ENCODE results near the gene HNRNPH1. TPM values are rescaled to one million over a fixed set of nuclear protein-coding genes. Genes with fewer than 3 reads are reported as not detected.
"Not testable (repeated sequence)": the region's sequence is repeated elsewhere in the genome, so short reads cannot be mapped to it uniquely, and the experiment has no call there.

Gene HNRNPH1, protein sequence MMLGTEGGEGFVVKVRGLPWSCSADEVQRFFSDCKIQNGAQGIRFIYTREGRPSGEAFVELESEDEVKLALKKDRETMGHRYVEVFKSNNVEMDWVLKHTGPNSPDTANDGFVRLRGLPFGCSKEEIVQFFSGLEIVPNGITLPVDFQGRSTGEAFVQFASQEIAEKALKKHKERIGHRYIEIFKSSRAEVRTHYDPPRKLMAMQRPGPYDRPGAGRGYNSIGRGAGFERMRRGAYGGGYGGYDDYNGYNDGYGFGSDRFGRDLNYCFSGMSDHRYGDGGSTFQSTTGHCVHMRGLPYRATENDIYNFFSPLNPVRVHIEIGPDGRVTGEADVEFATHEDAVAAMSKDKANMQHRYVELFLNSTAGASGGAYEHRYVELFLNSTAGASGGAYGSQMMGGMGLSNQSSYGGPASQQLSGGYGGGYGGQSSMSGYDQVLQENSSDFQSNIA
- total RNA-seq (100 to 1,000 TPM; 480 to 560 TPM), polyA plus RNA-seq (ENCODE audit: insufficient read length in 2 of 2) (100 to 1,000 TPM; 633 to 772 TPM)
- long read RNA-seq, donor 1, full-length matches to known transcripts = 45 of 83 reads
- long read RNA-seq, donor 1, partial matches to known transcripts = 38 of 83 reads
- long read RNA-seq, donor 1, other reads (novel, unspliced or antisense) = 0 of 83 reads
- long read RNA-seq, donor 2, full-length matches to known transcripts = 10 of 18 reads
- long read RNA-seq, donor 2, partial matches to known transcripts = 8 of 18 reads
- long read RNA-seq, donor 2, other reads (novel, unspliced or antisense) = 0 of 18 reads
- long read RNA-seq, donor 3, full-length matches to known transcripts = 10 of 40 reads
- long read RNA-seq, donor 3, partial matches to known transcripts = 30 of 40 reads
- long read RNA-seq, donor 3, other reads (novel, unspliced or antisense) = 0 of 40 reads
- long read RNA-seq, donor 4, full-length matches to known transcripts = 82 of 219 reads
- long read RNA-seq, donor 4, partial matches to known transcripts = 137 of 219 reads
- long read RNA-seq, donor 4, other reads (novel, unspliced or antisense) = 0 of 219 reads

DNA sequence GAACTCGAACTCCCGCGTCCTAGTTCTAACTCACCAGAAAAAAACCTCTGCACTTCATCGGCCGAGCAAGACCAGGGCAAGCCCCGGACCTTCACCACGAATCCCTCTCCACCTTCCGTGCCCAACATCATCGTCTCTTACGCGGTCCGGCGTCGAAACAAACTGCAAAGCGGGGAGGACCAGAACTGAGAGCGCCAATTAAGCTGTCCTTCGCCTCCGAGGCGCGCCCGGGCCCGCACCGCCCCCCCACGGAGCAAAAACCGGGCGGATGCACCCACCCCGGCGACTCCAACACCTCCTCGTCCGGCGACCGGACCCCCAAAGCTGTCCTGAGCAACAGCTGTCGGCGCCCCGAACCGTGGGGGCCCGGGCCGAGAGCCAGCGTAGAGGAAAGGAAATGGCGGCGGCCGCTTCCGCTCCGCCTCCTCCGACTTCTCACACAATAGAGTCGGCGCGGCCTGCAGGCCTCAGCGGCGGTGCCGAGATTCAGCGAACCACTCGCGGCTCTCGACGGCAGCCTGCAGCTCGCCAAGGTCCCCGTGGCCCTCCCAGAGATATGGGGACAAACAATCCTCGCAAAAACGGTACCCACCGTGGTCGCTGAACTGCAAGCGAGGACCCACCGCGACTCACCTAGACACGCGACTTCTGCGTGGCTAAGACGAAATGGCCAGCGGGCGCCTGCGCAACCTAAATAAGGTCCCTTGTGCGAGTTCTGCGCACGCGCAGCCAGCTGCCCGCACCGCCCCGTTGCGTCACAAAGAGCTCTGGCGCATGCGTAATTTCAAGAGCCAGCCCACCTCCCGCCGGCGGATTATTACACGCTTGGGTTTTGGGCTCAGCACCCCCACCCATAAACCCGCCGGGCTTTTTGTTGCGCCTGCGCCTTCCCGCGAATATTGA lies at the start of gene HNRNPH1:
TSS of gene HNRNPH1 (minus strand) at position 669 of the 903 bp plus-strand sequence. CDS start at position 131, 538 bp downstream.
- H3K4me1 ChIP-seq (ENCODE audit: control insufficient read depth, insufficient read depth, low read length) = peaks cover 14% of the 10 kb centered on the region
- H3K27me3 ChIP-seq (ENCODE audit: control insufficient read depth, insufficient read depth, low read length) = no peaks in the 10 kb centered on the region
- H3K9me3 ChIP-seq (ENCODE audit: control insufficient read depth, insufficient read depth, low read length) = no peaks in the 10 kb centered on the region
- H3K27ac ChIP-seq (ENCODE audit: low read depth, low read length) = peak within 1 kb of the TSS; percentile 99
- WGBS (ENCODE audit: insufficient coverage) = under 1% methylated on average over 89 of the region's 92 CpGs
- peak within 1 kb of the TSS; percentile 99 for H3K4me3 ChIP-seq (ENCODE audit: low read depth, low read length)
- H3K36me3 ChIP-seq (ENCODE audit: control insufficient read depth, insufficient read depth, low read length) = peaks cover 9% of the 10 kb centered on the region
- peak; percentile 97 to 100 (median 98) for DNase-seq (ENCODE audit: low read depth in 4 of 6, low spot score in 6 of 6)

DNA sequence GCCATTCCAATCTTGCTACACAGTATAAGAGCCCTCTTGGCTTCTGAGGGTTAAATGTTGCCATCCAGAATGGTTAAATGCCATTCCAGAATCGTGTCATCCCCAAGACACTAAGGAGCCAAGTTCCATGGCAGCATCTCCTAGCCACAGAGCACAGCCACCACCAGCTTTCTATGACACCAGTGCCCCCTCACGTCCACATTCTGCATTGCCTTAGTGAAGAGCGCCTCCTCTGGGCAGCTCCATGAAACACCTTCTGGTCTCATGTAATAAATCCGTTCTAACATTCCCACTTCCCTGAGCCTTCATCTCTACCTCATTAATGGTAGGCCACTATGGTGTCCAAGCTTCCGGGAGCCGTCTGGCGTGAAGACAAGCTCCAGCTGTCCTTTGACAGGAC lies 44.9 kb upstream of the HNRNPH1 start:
- H3K27ac ChIP-seq (ENCODE audit: low read depth, low read length) = no peak overlapping the region
- H3K27me3 ChIP-seq (ENCODE audit: control insufficient read depth, insufficient read depth, low read length) = no peaks in the 10 kb centered on the region
- H3K4me1 ChIP-seq (ENCODE audit: control insufficient read depth, insufficient read depth, low read length) = no peaks in the 10 kb centered on the region
- no peaks in the 10 kb centered on the region for H3K9me3 ChIP-seq (ENCODE audit: control insufficient read depth, insufficient read depth, low read length)
- 28% methylated on average over 7 of the region's 7 CpGs for WGBS (ENCODE audit: insufficient coverage)
- DNase-seq (ENCODE audit: low read depth in 4 of 6, low spot score in 6 of 6) = peak in 2 of 6 donors; percentile 51 to 53
- H3K36me3 ChIP-seq (ENCODE audit: control insufficient read depth, insufficient read depth, low read length) = peaks cover 40% of the 10 kb centered on the region
- no peak overlapping the region for H3K4me3 ChIP-seq (ENCODE audit: low read depth, low read length)

DNA sequence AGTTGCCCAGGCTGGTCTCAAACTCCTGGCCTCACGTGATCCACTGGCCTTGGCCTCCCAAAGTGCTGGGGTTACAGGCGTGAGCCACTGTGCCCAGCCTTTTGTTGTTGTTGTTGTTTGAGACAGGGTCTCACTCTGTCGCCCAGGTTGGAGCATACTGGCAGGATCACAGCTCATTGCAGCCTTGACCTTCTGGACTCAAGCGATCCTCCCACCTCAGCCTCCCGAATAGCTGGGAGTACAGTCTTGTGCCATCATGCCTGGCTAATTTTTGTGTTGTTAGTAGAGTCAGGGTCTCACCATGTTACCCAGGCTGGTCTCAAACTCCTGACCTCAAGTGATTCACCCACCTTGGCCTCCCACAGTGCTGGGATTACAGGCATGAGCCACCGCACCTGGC lies 38.2 kb upstream of the HNRNPH1 start:
- not testable (repeated sequence) for H3K4me3 ChIP-seq (ENCODE audit: low read depth, low read length); DNase-seq (ENCODE audit: low read depth in 4 of 6, low spot score in 6 of 6); H3K27ac ChIP-seq (ENCODE audit: low read depth, low read length); H3K4me1 ChIP-seq (ENCODE audit: control insufficient read depth, insufficient read depth, low read length); H3K9me3 ChIP-seq (ENCODE audit: control insufficient read depth, insufficient read depth, low read length); H3K27me3 ChIP-seq (ENCODE audit: control insufficient read depth, insufficient read depth, low read length)
- WGBS (ENCODE audit: insufficient coverage) = 96% methylated on average over 4 of the region's 6 CpGs
- H3K36me3 ChIP-seq (ENCODE audit: control insufficient read depth, insufficient read depth, low read length) = peaks cover 37% of the 10 kb centered on the region

DNA sequence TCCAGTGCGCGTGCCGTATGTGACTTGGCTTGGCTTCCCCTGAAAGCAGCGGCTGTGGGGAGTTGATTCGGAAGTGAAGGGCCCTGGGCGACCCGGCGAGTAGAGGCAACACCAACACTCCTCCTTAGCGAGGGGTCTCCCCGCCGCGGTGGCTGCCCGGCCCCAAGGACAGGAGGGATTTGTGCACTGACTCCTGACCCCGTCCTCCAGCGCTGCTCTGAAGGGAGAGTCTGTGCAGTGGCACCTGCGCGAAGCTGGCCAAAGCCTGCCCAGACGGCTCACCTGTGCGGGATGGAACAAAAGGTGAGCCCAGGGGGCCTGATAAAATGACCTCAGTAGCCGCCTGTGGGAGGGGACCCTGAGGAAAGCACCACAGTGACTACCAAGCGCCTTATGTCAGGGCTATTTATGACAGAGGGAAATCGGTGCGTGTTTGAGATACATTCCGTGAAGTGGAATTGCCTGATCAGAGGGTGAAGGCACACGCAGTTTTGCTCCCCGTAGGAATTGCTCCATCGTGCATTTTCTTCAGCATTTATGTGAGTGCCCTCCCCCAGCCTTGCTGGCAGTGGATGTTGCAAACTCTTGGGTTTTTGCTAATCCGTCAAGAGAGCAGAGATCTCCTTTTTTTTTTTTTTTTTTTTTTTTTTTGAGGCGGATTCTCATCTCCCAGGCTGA lies 34.8 kb upstream of the HNRNPH1 start:
- DNase-seq (ENCODE audit: low read depth in 4 of 6, low spot score in 6 of 6) = peak in 3 of 6 donors; percentile 9 to 59 (median 52)
- not testable (repeated sequence) for H3K36me3 ChIP-seq (ENCODE audit: control insufficient read depth, insufficient read depth, low read length); H3K27ac ChIP-seq (ENCODE audit: low read depth, low read length); H3K9me3 ChIP-seq (ENCODE audit: control insufficient read depth, insufficient read depth, low read length); H3K27me3 ChIP-seq (ENCODE audit: control insufficient read depth, insufficient read depth, low read length); H3K4me1 ChIP-seq (ENCODE audit: control insufficient read depth, insufficient read depth, low read length)
- H3K4me3 ChIP-seq (ENCODE audit: low read depth, low read length) = peak overlapping the region; percentile 34
- 13% methylated on average over 8 of the region's 29 CpGs for WGBS (ENCODE audit: insufficient coverage)

DNA sequence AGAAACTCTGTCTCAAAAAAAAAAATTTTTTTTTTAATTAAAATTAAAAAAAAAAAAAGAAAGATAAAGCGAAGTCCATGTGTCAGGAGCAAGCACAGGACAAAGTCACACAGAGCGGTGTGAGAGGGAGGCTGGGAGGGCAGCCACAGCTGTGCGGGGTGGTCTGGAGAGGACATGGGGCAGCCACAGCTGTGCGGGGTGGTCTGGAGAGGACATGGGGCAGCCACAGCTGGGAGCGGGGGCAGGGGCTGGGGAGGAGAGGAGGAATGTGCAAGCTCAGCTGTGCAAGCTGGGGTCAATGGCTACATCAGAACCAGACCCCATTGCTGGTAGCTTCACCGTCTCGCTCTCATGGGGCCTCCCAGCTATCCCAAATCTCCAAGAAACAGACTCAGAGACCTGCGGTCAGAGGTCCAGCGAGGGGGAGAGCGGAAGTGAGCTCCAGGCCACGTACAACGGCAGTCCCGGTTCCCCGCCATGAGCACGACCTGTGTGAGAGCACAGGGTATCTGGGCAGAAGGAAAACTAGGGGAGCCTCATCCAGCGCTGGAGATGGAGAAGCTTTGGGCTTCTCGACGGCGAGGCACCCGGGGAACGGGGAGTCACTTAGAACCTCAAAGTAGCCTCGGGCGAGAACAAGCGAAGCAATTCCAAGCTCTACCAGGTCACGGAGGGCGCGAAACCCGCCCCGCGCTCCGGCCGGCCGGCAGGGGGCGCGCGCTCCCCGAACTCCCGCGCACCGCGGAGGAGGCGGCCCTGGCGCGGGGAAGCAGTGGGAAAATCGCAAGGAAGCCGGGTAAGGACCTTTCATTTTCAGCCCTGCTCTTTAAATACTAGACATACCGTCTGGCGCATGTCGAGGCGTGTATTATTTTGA lies 34.1 kb upstream of the HNRNPH1 start:
- not testable (repeated sequence) for H3K9me3 ChIP-seq (ENCODE audit: control insufficient read depth, insufficient read depth, low read length); DNase-seq (ENCODE audit: low read depth in 4 of 6, low spot score in 6 of 6); H3K36me3 ChIP-seq (ENCODE audit: control insufficient read depth, insufficient read depth, low read length); H3K4me1 ChIP-seq (ENCODE audit: control insufficient read depth, insufficient read depth, low read length); H3K27ac ChIP-seq (ENCODE audit: low read depth, low read length); H3K27me3 ChIP-seq (ENCODE audit: control insufficient read depth, insufficient read depth, low read length); H3K4me3 ChIP-seq (ENCODE audit: low read depth, low read length)
- no CpG with 5 or more reads among the region's 50 CpGs for WGBS (ENCODE audit: insufficient coverage)

DNA sequence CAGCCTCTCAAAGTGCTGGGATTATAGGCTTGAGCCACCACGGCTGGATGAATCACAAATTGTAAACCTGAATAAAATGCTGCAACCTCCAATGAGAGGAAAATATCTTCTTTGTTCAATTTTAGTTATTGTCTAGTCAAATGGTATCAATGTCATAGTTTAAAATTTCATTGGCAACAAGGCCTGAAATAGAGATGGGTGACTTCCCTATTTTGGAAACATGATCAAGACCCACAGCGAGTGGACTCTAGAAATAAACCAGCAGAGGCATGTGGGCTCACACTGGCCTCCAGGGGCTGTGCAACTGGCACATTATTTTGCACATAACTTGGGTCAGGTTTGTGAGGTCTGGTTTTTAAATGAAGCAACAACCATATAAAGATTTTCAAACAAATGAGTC lies 29.7 kb upstream of the HNRNPH1 start:
- no CpG with 5 or more reads among the region's 2 CpGs for WGBS (ENCODE audit: insufficient coverage)
- H3K9me3 ChIP-seq (ENCODE audit: control insufficient read depth, insufficient read depth, low read length); H3K36me3 ChIP-seq (ENCODE audit: control insufficient read depth, insufficient read depth, low read length): not testable (repeated sequence)

DNA sequence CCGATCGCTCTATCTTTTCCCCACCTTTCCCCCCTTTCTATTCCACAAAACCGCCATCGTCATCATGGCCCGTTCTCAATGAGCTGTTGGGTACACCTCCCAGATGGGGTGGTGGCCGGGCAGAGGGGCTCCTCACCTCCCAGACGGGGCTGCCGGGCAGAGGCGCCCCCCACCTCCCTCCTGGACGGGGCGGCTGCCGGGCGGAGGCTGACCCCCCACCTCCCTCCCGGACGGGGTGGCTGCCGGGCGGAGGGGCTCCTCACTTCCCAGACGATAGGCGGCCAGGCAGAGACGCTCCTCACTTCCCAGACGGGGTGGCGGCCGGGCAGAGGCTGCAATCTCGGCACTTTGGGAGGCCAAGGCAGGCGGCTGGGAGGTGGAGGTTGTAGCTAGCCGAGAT lies 26.8 kb upstream of the HNRNPH1 start:
- H3K36me3 ChIP-seq (ENCODE audit: control insufficient read depth, insufficient read depth, low read length); H3K27ac ChIP-seq (ENCODE audit: low read depth, low read length); H3K9me3 ChIP-seq (ENCODE audit: control insufficient read depth, insufficient read depth, low read length); DNase-seq (ENCODE audit: low read depth in 4 of 6, low spot score in 6 of 6); H3K27me3 ChIP-seq (ENCODE audit: control insufficient read depth, insufficient read depth, low read length); H3K4me1 ChIP-seq (ENCODE audit: control insufficient read depth, insufficient read depth, low read length); H3K4me3 ChIP-seq (ENCODE audit: low read depth, low read length): not testable (repeated sequence)
- 97% methylated on average over 5 of the region's 26 CpGs for WGBS (ENCODE audit: insufficient coverage)

More for the DNA sequence above, 29.7 kb upstream of the HNRNPH1 start:
- H3K27me3 ChIP-seq (ENCODE audit: control insufficient read depth, insufficient read depth, low read length); DNase-seq (ENCODE audit: low read depth in 4 of 6, low spot score in 6 of 6); H3K27ac ChIP-seq (ENCODE audit: low read depth, low read length); H3K4me1 ChIP-seq (ENCODE audit: control insufficient read depth, insufficient read depth, low read length); H3K4me3 ChIP-seq (ENCODE audit: low read depth, low read length): not testable (repeated sequence)

DNA sequence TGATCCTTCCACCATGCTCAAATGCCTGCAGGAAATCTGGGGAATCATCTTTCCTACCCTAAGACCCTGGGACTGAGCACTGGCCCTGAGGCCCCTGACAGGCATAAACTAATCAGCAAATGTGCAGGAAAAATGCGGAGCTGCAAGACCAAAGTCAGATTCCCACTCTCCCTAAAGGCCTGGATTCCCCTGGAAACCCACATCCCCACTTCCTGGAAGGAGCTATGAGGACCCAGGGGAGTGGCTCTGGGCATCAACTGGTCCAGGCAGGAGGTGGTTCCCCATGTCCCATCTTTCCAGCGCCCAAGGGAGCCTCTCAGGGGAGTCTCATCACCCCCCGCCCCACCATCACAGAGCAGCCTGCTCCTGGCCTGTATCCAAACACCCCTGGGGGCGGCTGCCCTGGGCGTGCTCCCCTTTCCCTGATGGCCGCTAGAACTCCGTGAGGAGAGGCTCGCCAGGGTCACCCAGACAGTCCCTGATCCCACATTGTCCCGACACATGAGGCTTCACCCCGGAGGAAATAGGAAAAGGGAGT lies 25.8 kb upstream of the HNRNPH1 start:
- H3K4me1 ChIP-seq (ENCODE audit: control insufficient read depth, insufficient read depth, low read length); H3K36me3 ChIP-seq (ENCODE audit: control insufficient read depth, insufficient read depth, low read length); H3K4me3 ChIP-seq (ENCODE audit: low read depth, low read length); H3K27me3 ChIP-seq (ENCODE audit: control insufficient read depth, insufficient read depth, low read length); H3K9me3 ChIP-seq (ENCODE audit: control insufficient read depth, insufficient read depth, low read length); DNase-seq (ENCODE audit: low read depth in 4 of 6, low spot score in 6 of 6); H3K27ac ChIP-seq (ENCODE audit: low read depth, low read length): not testable (repeated sequence)
- 66% methylated on average over 4 of the region's 10 CpGs for WGBS (ENCODE audit: insufficient coverage)
